ENCODE measurements around the gene DLG2.

DNA sequence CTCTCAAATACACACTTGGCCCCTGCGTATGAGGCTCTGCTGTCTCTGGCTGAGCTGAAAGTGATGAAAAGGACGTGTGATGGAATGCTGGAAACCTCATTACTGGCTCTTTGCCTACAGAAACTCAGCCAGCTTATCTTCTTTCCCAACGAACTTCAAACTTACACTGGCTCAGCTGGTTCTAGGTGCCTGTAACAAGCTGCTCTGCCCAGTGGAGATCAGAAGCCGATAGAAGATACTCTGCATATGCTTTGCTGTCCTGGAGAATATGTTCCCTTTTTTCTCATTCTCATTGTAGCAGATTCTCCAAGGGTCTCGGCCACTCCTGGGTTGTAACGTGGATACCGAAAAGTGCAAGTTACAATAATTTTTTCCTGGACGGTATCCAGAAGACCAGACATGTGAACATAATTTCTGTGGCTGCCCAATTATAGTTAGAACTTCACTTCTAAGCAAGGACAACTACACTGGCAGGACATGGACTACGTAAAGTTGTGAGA is 1935.6 kb downstream of the DLG2 start:
- TF ChIP-seq, protein P1, sequence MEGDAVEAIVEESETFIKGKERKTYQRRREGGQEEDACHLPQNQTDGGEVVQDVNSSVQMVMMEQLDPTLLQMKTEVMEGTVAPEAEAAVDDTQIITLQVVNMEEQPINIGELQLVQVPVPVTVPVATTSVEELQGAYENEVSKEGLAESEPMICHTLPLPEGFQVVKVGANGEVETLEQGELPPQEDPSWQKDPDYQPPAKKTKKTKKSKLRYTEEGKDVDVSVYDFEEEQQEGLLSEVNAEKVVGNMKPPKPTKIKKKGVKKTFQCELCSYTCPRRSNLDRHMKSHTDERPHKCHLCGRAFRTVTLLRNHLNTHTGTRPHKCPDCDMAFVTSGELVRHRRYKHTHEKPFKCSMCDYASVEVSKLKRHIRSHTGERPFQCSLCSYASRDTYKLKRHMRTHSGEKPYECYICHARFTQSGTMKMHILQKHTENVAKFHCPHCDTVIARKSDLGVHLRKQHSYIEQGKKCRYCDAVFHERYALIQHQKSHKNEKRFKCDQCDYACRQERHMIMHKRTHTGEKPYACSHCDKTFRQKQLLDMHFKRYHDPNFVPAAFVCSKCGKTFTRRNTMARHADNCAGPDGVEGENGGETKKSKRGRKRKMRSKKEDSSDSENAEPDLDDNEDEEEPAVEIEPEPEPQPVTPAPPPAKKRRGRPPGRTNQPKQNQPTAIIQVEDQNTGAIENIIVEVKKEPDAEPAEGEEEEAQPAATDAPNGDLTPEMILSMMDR (IDR thresholded peaks at IDR 0.05; ENCODE audit: low read depth, low read length) = no peak
- TF ChIP-seq EZH2phosphoT487 (IDR thresholded peaks at IDR 0.05; ENCODE audit: low read depth) = no peak
